Measurements from ENCODE around the gene C1QL3.

The C1QL3 gene

GRCh38 chr10:16521311-16522016 is at the start of gene C1QL3:
Gene C1QL3 (minus strand): TSS chr10:16521879. CDS start chr10:16521065, 814 bp downstream.
- DNase-seq (ENCODE audit: low read depth), result no peak

- no peak for DNase-seq (ENCODE audit: low read depth)
Measured at GRCh38 chr10:16570731-16571130, 49.1 kb upstream of the C1QL3 start.

GRCh38 chr10:16566202-16566805 is 44.6 kb upstream of the C1QL3 start:
- no peak for DNase-seq (ENCODE audit: low read depth)

GRCh38 chr10:16565604-16566003 is 43.9 kb upstream of the C1QL3 start:
- DNase-seq (ENCODE audit: low read depth), result no peak

GRCh38 chr10:16562891-16563290 is 41.2 kb upstream of the C1QL3 start:
- no peak for DNase-seq (ENCODE audit: low read depth)

GRCh38 chr10:16559236-16559773 is 37.6 kb upstream of the C1QL3 start:
- DNase-seq (ENCODE audit: low read depth), result no peak

- DNase-seq (ENCODE audit: low read depth), result no peak
Measured at GRCh38 chr10:16547973-16548372, 26.3 kb upstream of the C1QL3 start.

- no peak for DNase-seq (ENCODE audit: low read depth)
Measured at GRCh38 chr10:16545116-16545736, 23.5 kb upstream of the C1QL3 start.

- no peak for DNase-seq (ENCODE audit: low read depth)
Measured at GRCh38 chr10:16544591-16544990, 22.9 kb upstream of the C1QL3 start.

- no peak for DNase-seq (ENCODE audit: low read depth)
Measured at GRCh38 chr10:16544099-16544498, 22.4 kb upstream of the C1QL3 start.

GRCh38 chr10:16536155-16536554 is 14.5 kb upstream of the C1QL3 start:
- no peak for DNase-seq (ENCODE audit: low read depth)

- no peak for DNase-seq (ENCODE audit: low read depth)
Measured at GRCh38 chr10:16529853-16530252, 8.2 kb upstream of the C1QL3 start.

GRCh38 chr10:16527452-16527851 is 5.8 kb upstream of the C1QL3 start:
- DNase-seq (ENCODE audit: low read depth), result no peak

- DNase-seq (ENCODE audit: low read depth), result no peak
Measured at GRCh38 chr10:16520900-16521299, 779 bp downstream of the C1QL3 start.

- no peak for DNase-seq (ENCODE audit: low read depth)
Measured at GRCh38 chr10:16519908-16520861, 1.5 kb downstream of the C1QL3 start.

- DNase-seq (ENCODE audit: low read depth), result no peak
Measured at GRCh38 chr10:16519250-16519907, 2.3 kb downstream of the C1QL3 start.

- no peak for DNase-seq (ENCODE audit: low read depth)
Measured at GRCh38 chr10:16518822-16519221, 2.9 kb downstream of the C1QL3 start.

- DNase-seq (ENCODE audit: low read depth), result no peak
Measured at GRCh38 chr10:16510843-16511242, 10.8 kb downstream of the C1QL3 start.

- DNase-seq (ENCODE audit: low read depth), result no peak
Measured at GRCh38 chr10:16509996-16510395, 11.7 kb downstream of the C1QL3 start.

GRCh38 chr10:16505161-16505560 is 16.5 kb downstream of the C1QL3 start:
- no peak for DNase-seq (ENCODE audit: low read depth)

- no peak for DNase-seq (ENCODE audit: low read depth)
Measured at GRCh38 chr10:16497911-16498310, 23.8 kb downstream of the C1QL3 start.
